ENCODE measurements around the gene LCP2. TPM values are rescaled to one million over a fixed set of nuclear protein-coding genes. Genes with fewer than 3 reads are reported as not detected.

Gene LCP2
- total and polyA plus RNA-seq, 2 of the 8 experiments (the other 6 are each of a cell fraction or from before 2014, with no cell fraction given), result 0.26 to 0.33 TPM

DNA sequence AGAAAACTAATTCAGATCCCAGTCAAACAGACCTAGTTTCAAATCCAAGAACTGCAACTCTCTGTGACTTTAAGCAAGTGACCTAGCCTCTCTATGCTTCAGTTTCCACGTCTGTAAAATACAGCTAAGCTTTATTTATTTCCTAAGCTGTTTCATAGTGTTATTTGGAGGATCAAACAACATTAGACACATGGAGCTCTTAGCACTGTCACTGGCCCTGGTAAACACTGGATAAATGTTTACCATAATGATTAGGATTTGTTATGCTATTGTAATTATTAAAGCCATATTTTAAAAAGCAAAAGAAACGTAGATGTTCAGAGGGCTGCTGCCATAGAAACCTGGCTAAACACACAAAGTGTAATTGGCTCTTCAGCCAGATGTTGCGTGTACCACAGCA is 91.4 kb downstream of the LCP2 start:
- Histone ChIP-seq H3K27me3 (replicated peaks in 1 of 4; ENCODE audit: control insufficient read depth in 3 of 4, extremely low read depth in 1 of 4, insufficient read depth in 3 of 4, low read length in 3 of 4) (no peaks in the 10 kb centered on the region), H3K79me2 (ENCODE audit: control insufficient read depth in 1 of 2, insufficient read depth in 2 of 2, low read length in 2 of 2) (no peaks in the 10 kb centered on the region), H4K91ac (replicated peaks; ENCODE audit: insufficient read length, low read length) (no peak overlapping the region), H2BK15ac (ENCODE audit: low read length) (no peak overlapping the region), H3K36me3 (ENCODE audit: control insufficient read depth in 2 of 4, insufficient read depth in 4 of 4, low read length in 3 of 4) (no peaks in the 10 kb centered on the region), H3K23ac (ENCODE audit: insufficient read length) (no peak overlapping the region), H3K79me1 (ENCODE audit: low read depth, low read length) (no peaks in the 10 kb centered on the region), H3K27ac (ENCODE audit: low read depth, low read length) (no peak overlapping the region), H3K18ac (ENCODE audit: extremely low read depth, low read length) (no peak overlapping the region), H3K4me2 (ENCODE audit: insufficient read depth in 1 of 2, low read depth in 2 of 2, low read length in 2 of 2) (no peak overlapping the region), H3K9me3 (ENCODE audit: insufficient read depth in 2 of 2, low read depth in 1 of 2, low read length in 1 of 2) (no peaks in the 10 kb centered on the region), H3K4me3 (ENCODE audit: extremely low read depth in 1 of 4, insufficient read depth in 2 of 4, low read depth in 3 of 4, low read length in 4 of 4) (no peak overlapping the region), H3K23me2 (ENCODE audit: low read depth, low read length) (no peaks in the 10 kb centered on the region), H2AK5ac (ENCODE audit: low read depth, low read length) (no peak overlapping the region), H3K9ac (replicated peaks in 1 of 4; ENCODE audit: extremely low read depth in 1 of 4, low read depth in 3 of 4, low read length in 3 of 4) (no peak overlapping the region), H3K4ac (replicated peaks; ENCODE audit: insufficient read length, low read depth, low read length) (no peak overlapping the region), H2AFZ (ENCODE audit: low read length) (no peak overlapping the region), H2BK5ac (ENCODE audit: low read depth, low read length) (no peak overlapping the region), H4K5ac (ENCODE audit: insufficient read length, low read depth, low read length) (no peak overlapping the region), H3K4me1 (replicated peaks in 1 of 4; ENCODE audit: control insufficient read depth in 3 of 4, insufficient read depth in 4 of 4, low read length in 3 of 4) (no peaks in the 10 kb centered on the region), H2BK12ac (ENCODE audit: low read depth, low read length) (no peak overlapping the region), H3K56ac (replicated peaks; ENCODE audit: insufficient read length, low read depth, low read length) (no peak overlapping the region), H3K14ac (ENCODE audit: insufficient read length) (no peak overlapping the region), H2BK120ac (replicated peaks; ENCODE audit: low read depth, low read length) (no peak overlapping the region), H2BK20ac (ENCODE audit: low read length) (no peak overlapping the region), H4K8ac (ENCODE audit: extremely low read depth, insufficient read depth, low read length) (no peak overlapping the region), H4K20me1 (replicated peaks in 1 of 2; ENCODE audit: control insufficient read depth in 1 of 2, insufficient read depth in 2 of 2, low read length in 2 of 2) (no peaks in the 10 kb centered on the region)
- ChIA-PET POLR2A (ENCODE audit: partially characterized antibody) (no interaction called here), CTCF (ENCODE audit: partially characterized antibody) (interaction anchor here (0.8 to 1.4 kb wide), 6 partner anchors 10 to 513 kb away, joined by 3 to 7 read pairs (median 4); no protein-coding TSS in a partner anchor)
- DNase-seq (ENCODE audit: low read depth in 1 of 2, low spot score in 2 of 2) (no peak), FAIRE-seq (no peak)
- WGBS, 2 experiments (ENCODE audit: extremely low coverage in 1 of 2, insufficient coverage in 1 of 2, insufficient read length in 1 of 2, insufficient replicate concordance in 2 of 2, low coverage in 1 of 2, low lambda C conversion rate in 2 of 2, missing lambda C conversion rate in 1 of 2), result 80% methylated on average over 3 of the region's 3 CpGs; no CpG with 5 or more reads in 1 of the 2 experiments
- TF ChIP-seq EZH2 (IDR thresholded peaks at IDR 0.05; ENCODE audit: low read depth, low read length, severe bottlenecking) (no peak), NANOG (IDR thresholded peaks at IDR 0.05; ENCODE audit: insufficient read depth, low read depth, low read length, poor library complexity, severe bottlenecking) (no peak), BCL11A (IDR thresholded peaks at IDR 0.05; ENCODE audit: low read depth in 2 of 2, low read length in 2 of 2) (no peak), CBX8 (IDR thresholded peaks at IDR 0.05; ENCODE audit: borderline replicate concordance, low read depth, low read length) (no peak), BACH1 (IDR thresholded peaks at IDR 0.05; ENCODE audit: low read length) (no peak), RNF2 (IDR thresholded peaks at IDR 0.05; ENCODE audit: borderline replicate concordance, low read depth, low read length, missing control alignments, poor library complexity, severe bottlenecking) (no peak), TAF1 (IDR thresholded peaks at IDR 0.05; ENCODE audit: low read depth, low read length) (no peak)

Measured in H1 (cell line).